ENCODE measurements around the gene TGIF2.
A peak's percentile ranks its signal among the peaks of the same experiment; 100 is the strongest.

TGIF2 gene

DNA sequence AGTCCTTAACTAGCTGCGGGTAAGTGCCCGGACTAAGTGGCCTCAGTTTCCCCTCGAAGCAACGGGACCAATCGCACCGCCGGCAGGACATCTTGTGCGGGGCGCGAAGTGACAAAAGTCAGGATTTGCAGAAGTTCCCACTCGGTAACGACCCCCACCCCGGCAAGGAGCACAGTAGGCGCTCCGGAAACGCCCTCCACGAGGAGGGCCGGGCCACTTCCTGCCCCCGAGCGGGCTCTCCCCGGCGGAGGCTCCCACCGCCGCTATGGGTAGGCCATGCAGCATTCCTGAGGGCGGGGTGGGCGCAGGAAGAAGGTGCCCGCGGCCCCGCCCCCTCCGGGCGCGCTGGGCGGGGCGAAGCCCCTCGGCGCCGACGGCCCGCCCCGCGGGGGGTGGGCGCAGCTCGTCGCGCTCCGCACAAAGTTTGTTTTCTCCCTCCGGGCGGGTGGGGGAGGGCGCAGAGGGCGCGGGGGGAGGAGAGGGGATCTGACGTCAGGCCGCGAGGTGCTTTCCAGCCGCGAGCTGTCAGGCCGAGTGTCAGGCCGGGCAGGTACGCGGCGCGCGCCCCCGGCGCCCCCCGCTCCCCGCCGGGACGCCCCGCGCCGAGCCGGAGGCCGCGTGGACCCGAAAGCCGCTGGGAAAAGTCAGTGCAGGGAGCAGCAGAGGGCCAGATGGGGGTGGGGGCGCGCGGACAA is at the start of gene TGIF2:
TSS of gene TGIF2 (plus strand) at position 495 of the 695 bp plus-strand sequence. CDS start 5,178 bp downstream, outside the sequence.
- peak within 1 kb of the TSS; percentile 90 for H3K4me3 ChIP-seq (ENCODE audit: low read length)
- no peaks in the 10 kb centered on the region for H3K36me3 ChIP-seq (ENCODE audit: control insufficient read depth, insufficient read depth, low read length)
- H3K27me3 ChIP-seq (ENCODE audit: control insufficient read depth, insufficient read depth, low read length), result no peaks in the 10 kb centered on the region
- H3K27ac ChIP-seq (ENCODE audit: low read length), result no peak within 1 kb of the TSS
- no peaks in the 10 kb centered on the region for H3K9me3 ChIP-seq (ENCODE audit: control insufficient read depth, insufficient read depth, low read length)
- H3K4me1 ChIP-seq (ENCODE audit: control insufficient read depth, insufficient read depth, low read length), result peaks cover 2% of the 10 kb centered on the region
- DNase-seq (ENCODE audit: low read depth, low spot score), result no peak
- no CpG with 5 or more reads among the region's 80 CpGs for WGBS (ENCODE audit: insufficient coverage, insufficient read length)

DNA sequence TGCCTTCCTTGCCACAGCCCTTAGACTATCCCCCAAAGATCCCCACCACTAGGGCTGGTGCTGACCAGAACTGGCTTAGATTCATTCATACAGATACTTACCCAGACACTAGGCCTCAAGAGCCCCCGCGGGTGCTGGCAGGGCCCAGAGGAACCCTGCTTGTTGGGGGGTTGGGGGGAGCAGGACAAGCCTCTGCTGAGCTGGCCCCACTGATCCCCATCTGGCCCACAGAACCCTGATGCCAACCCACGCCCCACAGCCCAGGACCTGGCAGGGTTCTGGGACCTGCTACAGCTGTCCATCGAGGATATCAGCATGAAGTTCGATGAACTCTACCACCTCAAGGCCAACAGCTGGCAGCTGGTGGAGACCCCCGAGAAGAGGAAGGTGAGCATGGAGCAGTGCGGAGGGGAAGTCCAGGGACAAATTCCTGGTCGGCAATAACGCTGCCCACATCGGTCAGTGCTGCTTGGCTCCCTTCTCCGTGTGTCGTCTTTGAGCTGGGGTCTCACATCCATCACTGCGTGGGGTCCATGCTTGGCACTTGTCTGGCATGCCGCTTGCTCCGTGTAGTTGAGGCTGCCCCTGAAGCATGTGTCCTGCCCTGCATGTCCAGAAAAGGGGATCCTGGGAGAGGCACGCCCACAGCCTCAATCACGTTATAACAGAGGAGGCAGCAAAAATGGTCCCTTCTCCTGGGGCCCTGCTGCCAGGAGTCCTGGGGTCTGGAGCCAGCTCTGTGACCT is 47.6 kb upstream of the TGIF2 start:
- Histone ChIP-seq H3K9me3 (ENCODE audit: control insufficient read depth, insufficient read depth, low read length) (no peaks in the 10 kb centered on the region), H3K27me3 (ENCODE audit: control insufficient read depth, insufficient read depth, low read length) (no peaks in the 10 kb centered on the region), H3K4me3 (ENCODE audit: low read length) (no peak overlapping the region), H3K4me1 (ENCODE audit: control insufficient read depth, insufficient read depth, low read length) (no peaks in the 10 kb centered on the region), H3K36me3 (ENCODE audit: control insufficient read depth, insufficient read depth, low read length) (peaks cover 10% of the 10 kb centered on the region; the same call in 1 of the 2 replicates), H3K27ac (ENCODE audit: low read length) (no peak overlapping the region)
- DNase-seq (ENCODE audit: low read depth, low spot score), result no peak
- WGBS (ENCODE audit: insufficient coverage, insufficient read length), result no CpG with 5 or more reads among the region's 17 CpGs

GRCh38 chr20:36526521-36527011 is 46.8 kb upstream of the TGIF2 start:
- WGBS (ENCODE audit: insufficient coverage, insufficient read length), result no CpG with 5 or more reads among the region's 29 CpGs
- Histone ChIP-seq H3K4me1 (ENCODE audit: control insufficient read depth, insufficient read depth, low read length) (no peaks in the 10 kb centered on the region), H3K27me3 (ENCODE audit: control insufficient read depth, insufficient read depth, low read length) (no peaks in the 10 kb centered on the region), H3K36me3 (ENCODE audit: control insufficient read depth, insufficient read depth, low read length) (peaks cover 10% of the 10 kb centered on the region; the same call in 1 of the 2 replicates), H3K9me3 (ENCODE audit: control insufficient read depth, insufficient read depth, low read length) (no peaks in the 10 kb centered on the region), H3K4me3 (ENCODE audit: low read length) (no peak overlapping the region), H3K27ac (ENCODE audit: low read length) (no peak overlapping the region)
- DNase-seq (ENCODE audit: low read depth, low spot score), result no peak

- H3K27ac ChIP-seq (ENCODE audit: low read length), result no peak overlapping the region
- H3K4me3 ChIP-seq (ENCODE audit: low read length), result no peak overlapping the region
- no peaks in the 10 kb centered on the region for H3K4me1 ChIP-seq (ENCODE audit: control insufficient read depth, insufficient read depth, low read length)
- DNase-seq (ENCODE audit: low read depth, low spot score), result no peak
- H3K9me3 ChIP-seq (ENCODE audit: control insufficient read depth, insufficient read depth, low read length), result no peaks in the 10 kb centered on the region
- H3K27me3 ChIP-seq (ENCODE audit: control insufficient read depth, insufficient read depth, low read length), result no peaks in the 10 kb centered on the region
- peaks cover 10% of the 10 kb centered on the region; the same call in 1 of the 2 replicates for H3K36me3 ChIP-seq (ENCODE audit: control insufficient read depth, insufficient read depth, low read length)
- no CpG with 5 or more reads among the region's 32 CpGs for WGBS (ENCODE audit: insufficient coverage, insufficient read length)
These were observed 45.9 kb upstream of the TGIF2 start for GRCh38 chr20:36527331-36528125.

DNA sequence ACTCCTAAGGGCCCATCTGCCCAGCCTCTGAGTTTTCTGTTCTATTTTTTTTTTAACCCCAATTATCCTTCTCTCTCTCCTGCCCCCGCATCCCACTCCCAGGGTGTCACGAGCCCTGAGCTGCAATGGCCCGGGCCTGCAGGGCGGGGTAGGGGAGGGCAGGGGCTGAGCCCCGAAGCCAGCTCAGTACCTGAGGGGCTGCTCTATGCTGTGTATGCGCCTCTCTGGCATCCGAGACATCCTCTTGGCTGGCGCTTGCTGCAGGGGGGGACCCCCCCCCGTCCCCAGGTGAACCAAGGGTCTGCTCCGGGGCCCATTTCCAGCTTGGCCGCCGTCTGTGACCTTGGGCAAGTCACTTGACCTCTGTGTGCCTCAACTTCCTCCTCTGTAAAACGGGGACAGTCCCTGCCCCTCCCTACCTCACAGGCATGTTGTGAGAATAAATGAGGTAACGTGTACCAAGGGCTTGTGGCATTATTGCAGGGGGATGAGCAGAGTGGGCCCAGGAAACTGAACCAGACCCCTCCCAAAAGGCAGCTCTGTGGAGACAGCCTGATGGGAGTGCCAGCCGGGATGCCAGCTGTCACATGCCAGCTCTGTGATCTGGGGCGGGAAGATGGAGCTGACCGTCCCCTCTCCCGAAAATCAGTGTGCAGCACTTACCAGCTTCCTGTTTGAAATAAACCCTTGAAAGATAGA is 45.1 kb upstream of the TGIF2 start:
- Histone ChIP-seq H3K4me1 (ENCODE audit: control insufficient read depth, insufficient read depth, low read length) (no peaks in the 10 kb centered on the region), H3K27me3 (ENCODE audit: control insufficient read depth, insufficient read depth, low read length) (no peaks in the 10 kb centered on the region), H3K9me3 (ENCODE audit: control insufficient read depth, insufficient read depth, low read length) (no peaks in the 10 kb centered on the region), H3K36me3 (ENCODE audit: control insufficient read depth, insufficient read depth, low read length) (peaks cover 10% of the 10 kb centered on the region; the same call in 1 of the 2 replicates), H3K4me3 (ENCODE audit: low read length) (no peak overlapping the region), H3K27ac (ENCODE audit: low read length) (no peak overlapping the region)
- DNase-seq (ENCODE audit: low read depth, low spot score), result no peak
- WGBS (ENCODE audit: insufficient coverage, insufficient read length), result no CpG with 5 or more reads among the region's 18 CpGs

GRCh38 chr20:36528875-36529417 is 44.5 kb upstream of the TGIF2 start:
- H3K4me1 ChIP-seq (ENCODE audit: control insufficient read depth, insufficient read depth, low read length), result no peaks in the 10 kb centered on the region
- no CpG with 5 or more reads among the region's 14 CpGs for WGBS (ENCODE audit: insufficient coverage, insufficient read length)
- H3K27me3 ChIP-seq (ENCODE audit: control insufficient read depth, insufficient read depth, low read length), result no peaks in the 10 kb centered on the region
- H3K4me3 ChIP-seq (ENCODE audit: low read length), result no peak overlapping the region
- no peak overlapping the region for H3K27ac ChIP-seq (ENCODE audit: low read length)
- no peak for DNase-seq (ENCODE audit: low read depth, low spot score)
- peaks cover 10% of the 10 kb centered on the region; the same call in 1 of the 2 replicates for H3K36me3 ChIP-seq (ENCODE audit: control insufficient read depth, insufficient read depth, low read length)
- H3K9me3 ChIP-seq (ENCODE audit: control insufficient read depth, insufficient read depth, low read length), result no peaks in the 10 kb centered on the region

DNA sequence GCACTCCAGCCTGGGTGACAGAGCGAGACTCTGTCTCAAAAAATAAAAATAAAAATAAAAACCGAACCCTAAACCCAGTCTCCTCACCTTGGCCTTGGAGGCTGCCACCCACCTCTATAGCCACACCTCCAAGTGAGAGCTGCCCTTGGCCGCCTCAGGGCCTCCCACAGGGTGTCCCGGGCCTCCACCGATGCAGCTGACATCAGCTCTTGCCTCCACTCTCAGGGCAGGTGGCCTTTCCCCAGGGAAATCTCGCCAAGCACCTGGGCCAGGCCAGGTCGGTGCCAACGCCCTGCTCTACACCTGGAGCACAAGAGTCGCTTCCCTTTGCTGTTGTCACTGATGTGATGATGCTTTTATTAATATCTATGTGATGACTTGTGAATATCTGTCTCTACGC is 41.0 kb upstream of the TGIF2 start:
- WGBS (ENCODE audit: insufficient coverage, insufficient read length), result no CpG with 5 or more reads among the region's 10 CpGs
- no peaks in the 10 kb centered on the region for H3K9me3 ChIP-seq (ENCODE audit: control insufficient read depth, insufficient read depth, low read length)
- no peak for DNase-seq (ENCODE audit: low read depth, low spot score)
- H3K27ac ChIP-seq (ENCODE audit: low read length), result no peak overlapping the region
- no peaks in the 10 kb centered on the region for H3K4me1 ChIP-seq (ENCODE audit: control insufficient read depth, insufficient read depth, low read length)
- H3K27me3 ChIP-seq (ENCODE audit: control insufficient read depth, insufficient read depth, low read length), result no peaks in the 10 kb centered on the region
- no peak overlapping the region for H3K4me3 ChIP-seq (ENCODE audit: low read length)
- 0 out of 2 replicates have a peak, but pooled peaks cover 2% of the 10 kb centered on the region for H3K36me3 ChIP-seq (ENCODE audit: control insufficient read depth, insufficient read depth, low read length)

DNA sequence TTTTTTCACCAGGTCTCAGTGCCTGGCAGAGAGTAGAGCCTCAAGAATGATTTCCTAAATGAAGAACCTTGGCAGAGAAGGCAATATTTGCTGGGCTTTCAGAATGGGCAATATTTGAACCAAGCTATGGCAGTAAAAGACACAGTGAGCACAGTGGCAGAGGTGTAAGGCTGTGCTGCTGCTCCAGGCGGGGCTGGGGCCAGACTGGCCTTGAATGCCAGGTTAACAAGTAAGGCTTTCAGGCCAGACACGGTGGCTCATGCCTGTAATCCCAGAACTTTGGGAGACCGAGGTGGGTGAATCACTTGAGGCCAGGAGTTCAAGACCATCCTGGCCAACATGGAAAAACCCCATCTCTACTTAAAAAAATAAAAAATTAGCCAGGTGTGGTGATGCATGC is 40.6 kb upstream of the TGIF2 start:
- Histone ChIP-seq H3K27me3 (ENCODE audit: control insufficient read depth, insufficient read depth, low read length) (no peaks in the 10 kb centered on the region), H3K9me3 (ENCODE audit: control insufficient read depth, insufficient read depth, low read length) (no peaks in the 10 kb centered on the region), H3K36me3 (ENCODE audit: control insufficient read depth, insufficient read depth, low read length) (0 out of 2 replicates have a peak, but pooled peaks cover 2% of the 10 kb centered on the region), H3K4me3 (ENCODE audit: low read length) (no peak overlapping the region), H3K27ac (ENCODE audit: low read length) (no peak overlapping the region), H3K4me1 (ENCODE audit: control insufficient read depth, insufficient read depth, low read length) (no peaks in the 10 kb centered on the region)
- no CpG with 5 or more reads among the region's 3 CpGs for WGBS (ENCODE audit: insufficient coverage, insufficient read length)
- DNase-seq (ENCODE audit: low read depth, low spot score), result no peak

DNA sequence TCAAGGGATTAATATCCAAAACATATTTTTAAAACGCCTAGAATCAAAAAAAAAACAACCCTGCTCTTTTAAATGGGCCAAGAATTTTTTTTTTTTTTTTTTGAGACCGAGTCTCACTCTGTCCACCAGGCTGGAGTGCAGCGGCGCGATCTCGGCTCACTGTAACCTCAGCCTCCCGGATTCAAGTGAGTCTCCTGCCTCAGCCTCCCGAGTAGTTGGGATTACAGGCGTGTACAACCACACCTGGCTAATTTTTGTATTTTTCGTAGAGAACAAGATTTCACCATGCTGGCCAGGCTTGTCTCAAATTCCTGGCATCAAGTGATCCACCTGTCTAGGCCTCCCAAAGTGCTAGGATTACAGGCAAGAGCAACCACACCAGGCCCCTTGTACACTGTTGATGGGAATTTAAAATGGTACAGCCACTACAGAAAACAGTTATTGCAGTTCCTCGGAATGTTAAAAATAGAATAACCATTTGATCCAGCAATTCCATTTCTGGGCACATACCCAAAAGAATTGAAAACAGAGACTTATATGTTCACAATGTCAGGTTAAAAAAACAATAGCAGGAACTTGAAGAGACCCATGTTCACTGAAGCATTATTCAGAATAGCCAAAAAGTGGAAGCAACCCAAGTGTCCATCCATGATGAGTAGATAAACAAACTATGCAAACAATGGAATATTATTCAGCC is 35.2 kb upstream of the TGIF2 start:
- no peak for DNase-seq (ENCODE audit: low read depth, low spot score)

More for the DNA sequence above, 35.2 kb upstream of the TGIF2 start:
- no peaks in the 10 kb centered on the region for H3K27me3 ChIP-seq (ENCODE audit: control insufficient read depth, insufficient read depth, low read length)
- no peaks in the 10 kb centered on the region for H3K36me3 ChIP-seq (ENCODE audit: control insufficient read depth, insufficient read depth, low read length)
- H3K4me3 ChIP-seq (ENCODE audit: low read length), result no peak overlapping the region
- peaks cover 12% of the 10 kb centered on the region for H3K4me1 ChIP-seq (ENCODE audit: control insufficient read depth, insufficient read depth, low read length)
- H3K27ac ChIP-seq (ENCODE audit: low read length), result no peak overlapping the region
- H3K9me3 ChIP-seq (ENCODE audit: control insufficient read depth, insufficient read depth, low read length), result no peaks in the 10 kb centered on the region
- WGBS (ENCODE audit: insufficient coverage, insufficient read length), result no CpG with 5 or more reads among the region's 11 CpGs
